Fibroblast of villous mesenchyme (primary cell): Measurements from ENCODE around the gene PSTPIP1. TPM values are rescaled to one million over a fixed set of nuclear protein-coding genes. Genes with fewer than 3 reads are reported as not detected.

Source experiments
- DNase-seq: peaks from one replicate; pipeline ENCODE4 v3.0.0-alpha.2; 2010; ENCODE audit warnings: low read depth
- H3K4me3 ChIP-seq: 2 replicates; pipeline ENCODE4 v1.5.1; 2011; ENCODE audit warnings: low read depth, mild to moderate bottlenecking, low read length
- total RNA-seq: library from RNA; depleted of rRNA; stranded (reverse); fragments of >200 nt; gene quantifications from 2 replicates; pipeline ENCODE4 v1.2.3, GENCODE V29; 2012
- TF ChIP-seq, protein P1 (sequence below): IDR thresholded peaks from 2 replicates; pipeline ENCODE4 v1.5.1; 2012; ENCODE audit warnings: low read depth, mild to moderate bottlenecking, low read length; ENCODE audit not compliant: insufficient read depth

Gene PSTPIP1
- total RNA-seq, 1 donor = not detected

DNA sequence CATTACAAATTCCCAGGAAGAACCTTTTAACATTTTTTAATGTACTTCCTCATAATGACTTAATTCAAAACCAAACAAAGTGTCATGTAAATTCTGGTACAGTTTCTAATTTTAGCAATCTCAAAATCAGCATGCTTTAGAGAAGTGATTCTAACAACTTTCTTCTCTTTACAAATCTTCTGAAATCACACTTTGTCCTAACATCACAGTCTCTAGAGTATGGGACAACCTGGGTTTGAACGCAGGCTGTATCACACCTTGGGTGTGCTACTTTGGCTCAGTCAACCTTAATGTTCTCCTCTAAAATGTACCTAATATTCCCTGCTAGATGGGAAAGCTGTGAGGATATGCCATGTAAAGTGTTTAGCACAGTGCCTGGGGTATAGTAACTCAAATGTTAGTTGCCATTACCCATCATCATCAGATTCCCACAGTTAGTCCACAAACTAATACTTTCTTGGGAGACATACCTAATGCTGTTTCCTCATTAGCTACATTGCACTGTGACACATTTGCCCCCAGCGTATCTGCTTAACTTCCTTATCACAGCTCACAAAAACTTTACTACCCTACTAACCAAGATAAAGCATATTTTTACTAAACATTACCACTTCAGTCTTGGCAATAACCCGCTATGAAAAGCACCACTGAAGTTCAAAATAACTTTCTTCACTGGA, 72.9 kb downstream of the PSTPIP1 start:
- peak; percentile 56 for DNase-seq
- H3K4me3 ChIP-seq = no peak overlapping the region
- TF ChIP-seq, protein P1, sequence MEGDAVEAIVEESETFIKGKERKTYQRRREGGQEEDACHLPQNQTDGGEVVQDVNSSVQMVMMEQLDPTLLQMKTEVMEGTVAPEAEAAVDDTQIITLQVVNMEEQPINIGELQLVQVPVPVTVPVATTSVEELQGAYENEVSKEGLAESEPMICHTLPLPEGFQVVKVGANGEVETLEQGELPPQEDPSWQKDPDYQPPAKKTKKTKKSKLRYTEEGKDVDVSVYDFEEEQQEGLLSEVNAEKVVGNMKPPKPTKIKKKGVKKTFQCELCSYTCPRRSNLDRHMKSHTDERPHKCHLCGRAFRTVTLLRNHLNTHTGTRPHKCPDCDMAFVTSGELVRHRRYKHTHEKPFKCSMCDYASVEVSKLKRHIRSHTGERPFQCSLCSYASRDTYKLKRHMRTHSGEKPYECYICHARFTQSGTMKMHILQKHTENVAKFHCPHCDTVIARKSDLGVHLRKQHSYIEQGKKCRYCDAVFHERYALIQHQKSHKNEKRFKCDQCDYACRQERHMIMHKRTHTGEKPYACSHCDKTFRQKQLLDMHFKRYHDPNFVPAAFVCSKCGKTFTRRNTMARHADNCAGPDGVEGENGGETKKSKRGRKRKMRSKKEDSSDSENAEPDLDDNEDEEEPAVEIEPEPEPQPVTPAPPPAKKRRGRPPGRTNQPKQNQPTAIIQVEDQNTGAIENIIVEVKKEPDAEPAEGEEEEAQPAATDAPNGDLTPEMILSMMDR = no peak

- no peak overlapping the region for H3K4me3 ChIP-seq
- TF ChIP-seq, protein P1 = no peak
- no peak for DNase-seq
Measured at GRCh38 chr15:77068633-77069032, 73.7 kb downstream of the PSTPIP1 start.

- TF ChIP-seq, protein P1 = no peak
- peak overlapping the region; percentile 74 for H3K4me3 ChIP-seq
- no peak for DNase-seq
Measured at GRCh38 chr15:77069521-77070121, 74.7 kb downstream of the PSTPIP1 start.

DNA sequence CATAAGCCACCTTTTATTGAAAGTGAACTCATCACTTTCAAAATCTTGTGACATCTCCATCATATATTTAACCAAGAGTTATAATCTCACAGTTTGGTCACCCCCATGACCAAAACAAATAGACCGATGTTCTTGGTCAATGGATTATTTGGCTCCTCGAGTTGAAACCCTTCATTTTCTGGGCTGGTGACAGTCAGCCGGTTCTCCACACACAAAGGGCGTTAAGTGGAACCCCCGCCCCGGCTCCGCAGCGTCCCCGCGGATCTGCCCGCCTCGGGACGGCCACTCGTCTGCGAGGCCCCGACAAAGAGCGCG, 75.2 kb downstream of the PSTPIP1 start:
- no peak for DNase-seq
- TF ChIP-seq, protein P1 = no peak
- peak overlapping the region; percentile 74 for H3K4me3 ChIP-seq

GRCh38 chr15:77070495-77071304, 75.8 kb downstream of the PSTPIP1 start, which contains the start of gene TSPAN3:
TSS of gene TSPAN3 (minus strand) at chr15:77071109. CDS start at chr15:77070954, 155 bp downstream.
- peak; percentile 91 for DNase-seq
- TF ChIP-seq, protein P1 = no peak
- H3K4me3 ChIP-seq = peak within 1 kb of the TSS; percentile 74

GRCh38 chr15:77071305-77072223, 76.6 kb downstream of the PSTPIP1 start:
- TF ChIP-seq, protein P1 = no peak
- DNase-seq = no peak

More at GRCh38 chr15:77071305-77072223, 76.6 kb downstream of the PSTPIP1 start:
- H3K4me3 ChIP-seq = no peak overlapping the region
